ENCODE results near the gene FMN2.

FMN2 gene

DNA sequence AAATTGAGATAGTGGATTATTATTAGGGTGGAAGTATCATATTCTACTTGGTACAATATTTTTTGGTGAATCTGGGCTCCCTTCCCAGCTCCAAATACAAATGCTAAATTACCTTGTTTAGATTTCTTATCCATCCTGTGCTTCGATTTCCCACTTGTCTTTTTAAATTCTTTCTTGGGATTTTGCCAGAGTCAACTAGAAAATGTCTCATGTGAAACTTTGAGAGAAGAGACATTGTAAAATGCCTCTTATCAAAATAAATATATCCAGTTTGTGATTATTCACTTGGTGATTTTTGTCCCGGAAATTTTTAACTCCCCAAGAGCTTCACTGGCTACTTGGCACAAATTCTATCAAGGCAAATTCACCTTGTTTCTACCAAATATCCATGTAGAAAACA, 202.0 kb downstream of the FMN2 start:
- Histone ChIP-seq H3K36me3 (no peaks in the 10 kb centered on the region), H3K27me3 (no peaks in the 10 kb centered on the region), H3K4me3 (ENCODE audit: low read depth in 1 of 2, low read length in 1 of 2) (no peak overlapping the region), H3K27ac (no peak overlapping the region), H3K4me1 (ENCODE audit: control insufficient read depth in 1 of 2, insufficient read depth in 1 of 2, low read depth in 1 of 2, low read length in 1 of 2) (no peaks in the 10 kb centered on the region), H3K9me3 (no peaks in the 10 kb centered on the region)
- TF ChIP-seq, protein P1, sequence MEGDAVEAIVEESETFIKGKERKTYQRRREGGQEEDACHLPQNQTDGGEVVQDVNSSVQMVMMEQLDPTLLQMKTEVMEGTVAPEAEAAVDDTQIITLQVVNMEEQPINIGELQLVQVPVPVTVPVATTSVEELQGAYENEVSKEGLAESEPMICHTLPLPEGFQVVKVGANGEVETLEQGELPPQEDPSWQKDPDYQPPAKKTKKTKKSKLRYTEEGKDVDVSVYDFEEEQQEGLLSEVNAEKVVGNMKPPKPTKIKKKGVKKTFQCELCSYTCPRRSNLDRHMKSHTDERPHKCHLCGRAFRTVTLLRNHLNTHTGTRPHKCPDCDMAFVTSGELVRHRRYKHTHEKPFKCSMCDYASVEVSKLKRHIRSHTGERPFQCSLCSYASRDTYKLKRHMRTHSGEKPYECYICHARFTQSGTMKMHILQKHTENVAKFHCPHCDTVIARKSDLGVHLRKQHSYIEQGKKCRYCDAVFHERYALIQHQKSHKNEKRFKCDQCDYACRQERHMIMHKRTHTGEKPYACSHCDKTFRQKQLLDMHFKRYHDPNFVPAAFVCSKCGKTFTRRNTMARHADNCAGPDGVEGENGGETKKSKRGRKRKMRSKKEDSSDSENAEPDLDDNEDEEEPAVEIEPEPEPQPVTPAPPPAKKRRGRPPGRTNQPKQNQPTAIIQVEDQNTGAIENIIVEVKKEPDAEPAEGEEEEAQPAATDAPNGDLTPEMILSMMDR (IDR thresholded peaks at IDR 0.05): no peak

DNA sequence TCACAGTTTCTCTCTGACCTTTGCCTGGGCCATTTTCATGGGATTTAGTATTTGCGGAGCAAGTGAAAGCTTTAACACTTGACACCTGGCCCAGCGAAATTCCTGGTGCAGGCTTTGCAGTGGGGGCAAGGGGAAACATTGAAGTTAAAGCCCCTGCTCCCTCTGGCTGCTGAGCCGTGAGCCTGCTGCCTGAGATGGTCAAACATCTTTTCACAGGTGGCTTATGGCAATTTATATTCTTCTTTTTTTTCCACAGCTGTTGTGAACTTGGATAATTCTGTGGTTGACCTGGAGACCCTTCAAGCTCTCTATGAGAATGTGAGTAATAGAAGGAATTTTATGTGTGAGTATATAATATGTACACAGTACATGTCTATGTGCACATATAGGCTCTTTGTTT, 202.9 kb downstream of the FMN2 start:
- Histone ChIP-seq H3K36me3 (no peaks in the 10 kb centered on the region), H3K27ac (no peak overlapping the region), H3K4me3 (ENCODE audit: low read depth in 1 of 2, low read length in 1 of 2) (no peak overlapping the region), H3K9me3 (no peaks in the 10 kb centered on the region), H3K27me3 (no peaks in the 10 kb centered on the region), H3K4me1 (ENCODE audit: control insufficient read depth in 1 of 2, insufficient read depth in 1 of 2, low read depth in 1 of 2, low read length in 1 of 2) (no peaks in the 10 kb centered on the region)
- TF ChIP-seq, protein P1 (IDR thresholded peaks at IDR 0.05): no peak

DNA sequence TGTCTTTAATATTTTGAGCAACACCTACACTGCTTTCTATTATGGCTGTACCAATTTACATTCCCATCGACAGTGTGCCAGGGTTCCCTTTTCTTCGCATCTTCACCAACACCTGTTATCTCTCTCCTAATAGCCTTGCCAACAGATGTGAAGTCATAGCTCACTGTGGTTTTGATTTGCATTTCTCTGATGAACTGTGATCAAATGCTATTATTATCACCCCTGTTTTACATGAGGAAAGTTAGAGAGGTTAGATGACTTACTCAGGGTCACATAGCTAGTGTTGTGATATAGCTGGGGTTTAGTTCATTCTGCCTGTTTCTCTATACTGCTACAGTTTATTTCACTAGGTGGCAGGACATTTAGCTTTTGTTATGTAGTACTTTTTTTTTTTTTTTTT, 204.1 kb downstream of the FMN2 start:
- TF ChIP-seq, protein P1 (IDR thresholded peaks at IDR 0.05): no peak
- Histone ChIP-seq H3K36me3 (no peaks in the 10 kb centered on the region), H3K4me1 (ENCODE audit: control insufficient read depth in 1 of 2, insufficient read depth in 1 of 2, low read depth in 1 of 2, low read length in 1 of 2) (no peaks in the 10 kb centered on the region), H3K9me3 (no peaks in the 10 kb centered on the region), H3K4me3 (ENCODE audit: low read depth in 1 of 2, low read length in 1 of 2) (no peak overlapping the region), H3K27ac (no peak overlapping the region), H3K27me3 (no peaks in the 10 kb centered on the region)

DNA sequence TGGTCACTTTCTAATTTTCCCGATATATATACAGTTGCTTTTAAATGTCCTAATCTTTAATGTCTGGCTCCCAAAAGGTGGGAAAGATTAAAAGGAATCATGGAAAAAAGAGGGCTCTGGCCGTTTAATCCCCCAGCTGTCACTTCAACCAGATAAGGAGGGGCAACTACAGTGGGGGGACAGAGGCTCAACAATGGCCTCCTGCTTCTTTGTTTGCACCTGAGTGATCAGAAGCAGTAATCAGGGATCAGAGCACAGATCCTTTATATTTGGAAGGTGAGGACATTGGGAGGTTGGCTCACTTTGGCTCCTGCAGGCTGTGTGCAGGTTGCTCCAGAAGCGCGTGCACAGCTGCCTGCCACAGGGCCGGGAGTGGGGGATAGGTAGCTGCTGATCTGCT, 212.8 kb downstream of the FMN2 start:
- no peak overlapping the region for H3K4me3 ChIP-seq (ENCODE audit: low read depth in 1 of 2, low read length in 1 of 2)
- no peaks in the 10 kb centered on the region for H3K27me3 ChIP-seq
- no peaks in the 10 kb centered on the region for H3K36me3 ChIP-seq
- H3K9me3 ChIP-seq: no peaks in the 10 kb centered on the region
- no peaks in the 10 kb centered on the region for H3K4me1 ChIP-seq (ENCODE audit: control insufficient read depth in 1 of 2, insufficient read depth in 1 of 2, low read depth in 1 of 2, low read length in 1 of 2)
- TF ChIP-seq, protein P1 (IDR thresholded peaks at IDR 0.05): no peak
- no peak overlapping the region for H3K27ac ChIP-seq

DNA sequence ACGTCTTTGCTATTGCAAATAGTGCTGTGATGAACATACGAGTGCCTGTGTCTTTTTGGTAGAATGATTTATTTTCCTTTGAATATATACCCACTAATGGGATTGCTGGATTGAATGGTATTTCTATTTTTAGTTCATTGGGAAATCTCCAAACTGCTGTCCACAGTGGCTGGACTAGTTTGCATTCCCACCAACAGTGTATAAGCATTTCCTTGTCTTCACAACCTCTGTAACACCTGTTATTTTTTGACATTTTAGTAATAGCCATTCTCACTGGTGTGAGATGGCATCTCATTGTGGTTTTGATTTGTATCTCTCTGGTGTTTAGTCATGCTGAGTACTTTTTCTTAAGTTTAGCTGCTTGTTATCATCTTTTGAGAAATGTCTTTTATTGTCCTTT, 215.0 kb downstream of the FMN2 start:
- TF ChIP-seq, protein P1 (IDR thresholded peaks at IDR 0.05): no peak
- H3K27me3 ChIP-seq: no peaks in the 10 kb centered on the region
- no peak overlapping the region for H3K4me3 ChIP-seq (ENCODE audit: low read depth in 1 of 2, low read length in 1 of 2)
- H3K4me1 ChIP-seq (ENCODE audit: control insufficient read depth in 1 of 2, insufficient read depth in 1 of 2, low read depth in 1 of 2, low read length in 1 of 2): no peaks in the 10 kb centered on the region
- no peaks in the 10 kb centered on the region for H3K9me3 ChIP-seq
- H3K27ac ChIP-seq: no peak overlapping the region
- H3K36me3 ChIP-seq: no peaks in the 10 kb centered on the region

DNA sequence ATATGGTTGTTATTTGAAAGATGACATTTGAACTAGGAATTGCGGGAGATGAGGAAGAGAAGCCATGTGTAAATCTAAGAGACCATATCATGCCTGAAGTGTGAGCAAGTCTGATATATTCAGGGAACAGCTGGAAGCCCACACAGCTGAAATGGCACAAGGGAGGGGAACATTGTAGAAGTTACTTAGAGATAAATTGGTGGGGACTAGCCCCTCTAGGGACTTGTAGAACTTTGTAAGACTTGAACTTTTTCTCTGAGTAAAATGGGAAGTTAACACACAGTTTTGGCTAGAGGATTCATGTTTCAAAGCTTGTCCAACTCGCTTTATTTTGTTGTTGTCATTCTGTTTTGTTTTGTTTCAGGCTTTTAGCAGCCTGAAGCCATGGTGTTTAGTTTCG, 216.4 kb downstream of the FMN2 start:
- TF ChIP-seq, protein P1 (IDR thresholded peaks at IDR 0.05): no peak
- H3K27me3 ChIP-seq: no peaks in the 10 kb centered on the region
- no peak overlapping the region for H3K27ac ChIP-seq
- no peaks in the 10 kb centered on the region for H3K36me3 ChIP-seq
- no peaks in the 10 kb centered on the region for H3K9me3 ChIP-seq
- no peaks in the 10 kb centered on the region for H3K4me1 ChIP-seq (ENCODE audit: control insufficient read depth in 1 of 2, insufficient read depth in 1 of 2, low read depth in 1 of 2, low read length in 1 of 2)
- H3K4me3 ChIP-seq (ENCODE audit: low read depth in 1 of 2, low read length in 1 of 2): no peak overlapping the region
